22Rv1 (cell line): ENCODE results near the gene CAMSAP2.

Experiments
- H3K27ac ChIP-seq: fragments of 450-650 bp; 2 replicates; pipeline ENCODE4 v1.5.1; 2017
- ZFX ChIP-seq: fragments of 450-650 bp; IDR thresholded peaks from 2 replicates; pipeline ENCODE4 v1.6.1; 2017; ENCODE audit warnings: antibody characterized with exemption, borderline replicate concordance
- TF ChIP-seq, protein P1 (sequence below): fragments of 450-650 bp; IDR thresholded peaks from 2 replicates; pipeline ENCODE4 v1.5.1; 2017; ENCODE audit warnings: mild to moderate bottlenecking

The CAMSAP2 gene

DNA sequence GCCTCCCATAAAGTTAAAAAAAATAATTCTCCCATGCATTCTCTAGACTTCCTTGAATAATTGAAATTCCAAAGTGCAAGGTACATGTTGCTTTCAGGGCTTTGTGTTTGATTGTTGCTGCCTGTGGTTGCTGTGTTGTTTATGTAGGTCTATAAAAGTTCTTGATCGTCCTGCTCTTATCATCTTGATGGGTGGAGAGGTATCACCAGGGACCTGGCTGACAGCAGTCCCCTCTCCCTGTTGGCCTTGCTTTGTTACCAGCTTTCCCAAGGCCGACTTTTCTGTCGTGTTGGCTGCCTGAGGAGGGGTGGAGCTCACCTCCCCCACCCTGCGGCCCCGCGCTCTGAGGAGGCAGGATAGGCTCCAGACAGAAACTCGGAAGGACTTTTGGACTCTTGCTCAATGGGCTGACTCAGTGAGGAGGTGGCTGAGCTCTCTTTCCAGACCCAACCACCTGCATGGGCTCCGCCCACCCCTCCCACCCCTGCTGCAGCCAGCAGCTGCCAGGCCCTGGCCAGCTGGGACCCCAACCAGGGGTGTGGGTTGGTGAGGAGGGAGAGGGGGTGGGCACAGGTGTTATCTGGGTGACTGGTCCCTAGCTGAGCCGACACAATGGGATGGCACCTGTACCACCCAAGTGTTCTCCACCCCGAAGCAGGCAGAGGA lies 158.0 kb downstream of the CAMSAP2 start:
- no peak for TF ChIP-seq ZFX
- TF ChIP-seq, protein P1, sequence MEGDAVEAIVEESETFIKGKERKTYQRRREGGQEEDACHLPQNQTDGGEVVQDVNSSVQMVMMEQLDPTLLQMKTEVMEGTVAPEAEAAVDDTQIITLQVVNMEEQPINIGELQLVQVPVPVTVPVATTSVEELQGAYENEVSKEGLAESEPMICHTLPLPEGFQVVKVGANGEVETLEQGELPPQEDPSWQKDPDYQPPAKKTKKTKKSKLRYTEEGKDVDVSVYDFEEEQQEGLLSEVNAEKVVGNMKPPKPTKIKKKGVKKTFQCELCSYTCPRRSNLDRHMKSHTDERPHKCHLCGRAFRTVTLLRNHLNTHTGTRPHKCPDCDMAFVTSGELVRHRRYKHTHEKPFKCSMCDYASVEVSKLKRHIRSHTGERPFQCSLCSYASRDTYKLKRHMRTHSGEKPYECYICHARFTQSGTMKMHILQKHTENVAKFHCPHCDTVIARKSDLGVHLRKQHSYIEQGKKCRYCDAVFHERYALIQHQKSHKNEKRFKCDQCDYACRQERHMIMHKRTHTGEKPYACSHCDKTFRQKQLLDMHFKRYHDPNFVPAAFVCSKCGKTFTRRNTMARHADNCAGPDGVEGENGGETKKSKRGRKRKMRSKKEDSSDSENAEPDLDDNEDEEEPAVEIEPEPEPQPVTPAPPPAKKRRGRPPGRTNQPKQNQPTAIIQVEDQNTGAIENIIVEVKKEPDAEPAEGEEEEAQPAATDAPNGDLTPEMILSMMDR: no peak
- H3K27ac ChIP-seq: peak overlapping the region; percentile 83

- peak overlapping the region; percentile 83 for H3K27ac ChIP-seq
- TF ChIP-seq, protein P1: no peak
- TF ChIP-seq ZFX: no peak
Observed at GRCh38 chr1:200897259-200897658, 158.6 kb downstream of the CAMSAP2 start.

DNA sequence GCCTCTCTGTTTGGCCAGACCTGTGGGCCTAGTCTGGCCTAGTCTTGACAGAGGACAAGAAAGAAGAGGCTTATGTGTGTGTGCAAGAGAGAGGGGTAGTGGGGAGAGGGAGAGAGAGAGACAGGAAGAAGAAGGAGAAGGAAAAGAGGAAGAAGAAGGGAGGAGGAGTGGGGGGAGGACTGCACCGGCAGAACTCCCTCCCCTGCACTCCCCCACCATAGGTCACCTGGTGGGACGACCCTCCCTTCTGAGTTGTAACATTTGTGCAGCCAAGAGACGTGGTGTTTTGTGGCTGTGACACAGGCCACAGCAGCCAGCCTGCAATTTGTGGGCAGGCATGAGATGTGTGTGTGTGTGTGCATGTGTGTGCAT lies 160.3 kb downstream of the CAMSAP2 start:
- peak overlapping the region; percentile 15; the same call in 1 of the 2 replicates for H3K27ac ChIP-seq
- TF ChIP-seq, protein P1: no peak
- no peak for TF ChIP-seq ZFX

DNA sequence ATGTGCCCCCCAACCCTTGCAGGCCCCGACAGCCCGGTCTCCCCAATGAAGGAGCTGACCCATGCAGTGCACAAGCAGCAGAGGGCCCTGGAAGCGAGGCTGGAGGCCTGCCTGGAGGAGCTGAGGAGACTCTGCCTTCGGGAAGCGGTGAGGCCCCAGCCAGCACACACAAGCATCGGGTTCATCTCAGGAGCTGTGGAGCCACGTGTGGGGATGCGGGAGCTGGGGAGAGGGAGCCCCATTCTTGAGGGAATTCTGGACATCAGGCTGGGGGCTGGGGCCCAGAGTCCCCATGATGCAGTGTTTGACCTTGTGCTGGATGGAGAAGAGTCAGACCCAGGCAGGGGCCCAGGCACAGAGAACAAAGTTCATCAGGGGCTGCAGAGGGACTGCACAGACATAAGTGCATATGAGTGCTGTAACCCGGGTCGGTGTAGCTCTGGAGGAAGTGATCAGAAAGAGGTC lies 160.8 kb downstream of the CAMSAP2 start:
- no peak overlapping the region for H3K27ac ChIP-seq
- TF ChIP-seq, protein P1: no peak
- no peak for TF ChIP-seq ZFX

- TF ChIP-seq ZFX: no peak
- TF ChIP-seq, protein P1: no peak
- H3K27ac ChIP-seq: no peak overlapping the region
Observed at GRCh38 chr1:200899954-200900867, 161.5 kb downstream of the CAMSAP2 start.

DNA sequence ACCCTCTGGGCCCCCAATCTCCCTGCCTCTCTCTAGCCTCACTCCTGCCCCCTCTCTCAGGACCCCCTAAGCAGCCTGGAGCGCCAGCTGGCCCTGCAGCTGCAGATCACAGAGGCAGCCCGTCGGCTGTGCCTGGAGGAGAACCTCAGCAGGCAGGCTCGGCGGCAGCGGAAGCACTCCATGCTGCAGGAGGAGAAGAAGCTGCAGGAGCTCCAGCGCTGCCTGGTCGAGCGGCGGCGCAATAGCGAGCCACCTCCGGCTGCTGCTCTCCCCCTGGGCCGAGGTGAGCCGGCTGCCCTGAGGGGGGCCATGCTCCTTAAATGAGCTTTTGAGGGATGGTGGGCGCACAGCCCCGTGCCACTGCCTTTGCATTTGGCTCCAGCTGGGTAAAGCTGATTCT lies 162.2 kb downstream of the CAMSAP2 start:
- TF ChIP-seq, protein P1: no peak
- TF ChIP-seq ZFX: no peak
- H3K27ac ChIP-seq: no peak overlapping the region

GRCh38 chr1:200901350-200901749 lies 162.7 kb downstream of the CAMSAP2 start:
- TF ChIP-seq, protein P1: no peak
- H3K27ac ChIP-seq: no peak overlapping the region
